Cardiac fibroblast (primary cell): ENCODE measurements around the gene ALLC.

ENCODE experiments used
- DNase-seq, 2 donors: peaks; one replicate each; pipeline versions ENCODE4 v3.0.0 to v3.0.0-alpha.2; 2010; ENCODE audit warnings: low read depth in 2 of 2
- H3K4me3 ChIP-seq, 2 donors: replicated peaks in 1 of 2; 1 replicate in 1 of 2; 2 replicates in 1 of 2; pipeline ENCODE4 v1.5.1; 2011; ENCODE audit warnings: low read depth in 2 of 2, low read length in 2 of 2, mild to moderate bottlenecking in 2 of 2, moderate library complexity in 1 of 2
- TF ChIP-seq, protein P1 (sequence below): IDR thresholded peaks from one replicate; pipeline ENCODE4 v1.5.1; 2011; ENCODE audit warnings: low read depth, mild to moderate bottlenecking, low read length, inconsistent platforms

ALLC gene

GRCh38 chr2:3652896-3653625 lies 4.9 kb upstream of the ALLC start:
- DNase-seq = no peak
- TF ChIP-seq, protein P1, sequence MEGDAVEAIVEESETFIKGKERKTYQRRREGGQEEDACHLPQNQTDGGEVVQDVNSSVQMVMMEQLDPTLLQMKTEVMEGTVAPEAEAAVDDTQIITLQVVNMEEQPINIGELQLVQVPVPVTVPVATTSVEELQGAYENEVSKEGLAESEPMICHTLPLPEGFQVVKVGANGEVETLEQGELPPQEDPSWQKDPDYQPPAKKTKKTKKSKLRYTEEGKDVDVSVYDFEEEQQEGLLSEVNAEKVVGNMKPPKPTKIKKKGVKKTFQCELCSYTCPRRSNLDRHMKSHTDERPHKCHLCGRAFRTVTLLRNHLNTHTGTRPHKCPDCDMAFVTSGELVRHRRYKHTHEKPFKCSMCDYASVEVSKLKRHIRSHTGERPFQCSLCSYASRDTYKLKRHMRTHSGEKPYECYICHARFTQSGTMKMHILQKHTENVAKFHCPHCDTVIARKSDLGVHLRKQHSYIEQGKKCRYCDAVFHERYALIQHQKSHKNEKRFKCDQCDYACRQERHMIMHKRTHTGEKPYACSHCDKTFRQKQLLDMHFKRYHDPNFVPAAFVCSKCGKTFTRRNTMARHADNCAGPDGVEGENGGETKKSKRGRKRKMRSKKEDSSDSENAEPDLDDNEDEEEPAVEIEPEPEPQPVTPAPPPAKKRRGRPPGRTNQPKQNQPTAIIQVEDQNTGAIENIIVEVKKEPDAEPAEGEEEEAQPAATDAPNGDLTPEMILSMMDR = no peak
- H3K4me3 ChIP-seq = no peak overlapping the region

GRCh38 chr2:3654011-3654410 lies 4.0 kb upstream of the ALLC start:
- no peak overlapping the region for H3K4me3 ChIP-seq
- DNase-seq = no peak
- TF ChIP-seq, protein P1 = no peak

GRCh38 chr2:3654531-3655225 lies 3.3 kb upstream of the ALLC start:
- no peak for DNase-seq
- TF ChIP-seq, protein P1 = no peak

GRCh38 chr2:3655871-3656761 lies 1.9 kb upstream of the ALLC start:
- no peak overlapping the region for H3K4me3 ChIP-seq
- TF ChIP-seq, protein P1 = no peak
- no peak for DNase-seq

More at GRCh38 chr2:3654531-3655225, 3.3 kb upstream of the ALLC start:
- no peak overlapping the region for H3K4me3 ChIP-seq

DNA sequence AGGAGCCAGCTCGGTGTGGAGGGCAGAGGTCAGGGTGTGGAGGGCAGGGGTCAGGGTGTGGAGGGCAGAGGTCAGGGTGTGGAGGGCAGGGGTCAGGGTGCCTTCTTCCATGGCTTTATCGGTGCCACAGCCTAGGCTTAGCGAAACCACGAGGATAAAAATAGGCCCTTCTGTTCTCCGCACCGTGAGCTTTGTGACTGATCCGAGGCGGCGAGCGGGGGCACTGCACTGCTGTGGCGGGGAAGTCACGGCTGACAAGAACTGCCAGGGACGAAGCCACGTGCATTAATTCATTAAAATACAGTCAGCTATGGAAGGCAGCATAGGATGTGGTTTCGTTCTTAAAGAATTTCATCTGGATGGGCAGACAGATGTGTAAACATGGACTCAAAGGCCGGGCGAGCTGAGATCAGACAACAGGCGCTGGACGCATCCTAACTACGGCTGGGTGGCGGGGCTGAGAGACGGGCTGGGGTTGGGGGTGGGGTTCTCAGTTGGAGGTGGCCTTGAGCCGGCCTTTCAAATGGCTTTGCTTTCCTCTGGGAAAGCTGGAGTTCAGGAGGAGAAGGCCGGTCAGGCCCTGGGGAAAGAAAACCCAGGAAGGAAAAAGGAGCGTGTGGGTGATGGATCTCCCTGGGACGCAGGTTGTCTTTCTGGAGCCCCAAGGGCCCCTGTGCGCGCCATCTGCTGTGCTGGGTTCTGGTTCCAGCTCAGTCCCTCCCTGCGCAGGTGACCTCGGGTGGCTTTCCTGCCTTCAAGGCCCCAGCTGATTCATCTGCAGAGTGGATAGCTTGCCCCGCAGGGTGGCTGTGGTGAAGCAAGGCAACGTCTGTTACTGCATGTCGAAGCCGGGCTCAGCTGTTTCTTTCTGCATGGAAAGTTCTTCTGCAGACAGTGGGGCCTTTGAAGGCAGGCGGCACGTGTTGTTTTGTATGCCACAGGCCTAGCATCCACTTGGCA lies 958 bp upstream of the ALLC start:
- no peak overlapping the region for H3K4me3 ChIP-seq
- TF ChIP-seq, protein P1 = no peak
- no peak for DNase-seq
